ENCODE data around the gene LANCL1. TPM values are rescaled to one million over a fixed set of nuclear protein-coding genes. Genes with fewer than 3 reads are reported as not detected.

Gene LANCL1
- total RNA-seq, 1 experiment from 2014 or later: 49.9 TPM

DNA sequence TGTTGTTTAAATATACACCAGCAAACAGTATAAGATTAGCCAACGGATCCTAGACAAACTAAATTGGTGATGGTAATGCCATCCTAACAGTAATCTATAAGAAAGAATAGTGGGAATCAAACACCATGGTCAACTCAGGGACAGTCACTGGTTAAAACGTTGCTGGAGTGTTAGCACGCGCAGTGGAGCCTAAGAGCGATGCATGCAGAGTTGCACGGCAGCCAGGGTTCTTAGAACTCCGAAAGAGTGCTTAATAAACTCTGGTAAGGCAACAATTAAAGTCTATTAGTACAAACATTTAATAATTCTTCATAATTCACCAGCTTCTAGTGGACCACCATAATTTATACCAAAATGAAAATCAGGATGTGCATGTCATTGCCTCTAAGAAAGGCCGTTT is 22.2 kb downstream of the LANCL1 start:
- H3K14ac ChIP-seq (ENCODE audit: insufficient read depth, low read length): no peak overlapping the region
- H2BK12ac ChIP-seq (ENCODE audit: insufficient read length, low read depth, low read length): no peak overlapping the region
- no peak overlapping the region for H4K5ac ChIP-seq (ENCODE audit: insufficient read length, low read depth, low read length)
- H3T11ph ChIP-seq (ENCODE audit: low read length): no peak overlapping the region
- Mint-ChIP-seq H3K36me3 (ENCODE audit: insufficient read depth in 1 of 3, low read depth in 3 of 3) (peaks cover 24 to 64% (median 55%) of the 10 kb centered on the region in 3 experiments), H3K9me3 (peaks cover 7 to 11% of the 10 kb centered on the region in 2 experiments; a peak in 3 of 5 replicates), H3K4me3 (no peak overlapping the region), H3K27me3 (ENCODE audit: low read depth) (no peaks in the 10 kb centered on the region), H3K4me1 (no peaks in the 10 kb centered on the region), H3K27ac (no peak overlapping the region)
- TF ChIP-seq, protein P1, sequence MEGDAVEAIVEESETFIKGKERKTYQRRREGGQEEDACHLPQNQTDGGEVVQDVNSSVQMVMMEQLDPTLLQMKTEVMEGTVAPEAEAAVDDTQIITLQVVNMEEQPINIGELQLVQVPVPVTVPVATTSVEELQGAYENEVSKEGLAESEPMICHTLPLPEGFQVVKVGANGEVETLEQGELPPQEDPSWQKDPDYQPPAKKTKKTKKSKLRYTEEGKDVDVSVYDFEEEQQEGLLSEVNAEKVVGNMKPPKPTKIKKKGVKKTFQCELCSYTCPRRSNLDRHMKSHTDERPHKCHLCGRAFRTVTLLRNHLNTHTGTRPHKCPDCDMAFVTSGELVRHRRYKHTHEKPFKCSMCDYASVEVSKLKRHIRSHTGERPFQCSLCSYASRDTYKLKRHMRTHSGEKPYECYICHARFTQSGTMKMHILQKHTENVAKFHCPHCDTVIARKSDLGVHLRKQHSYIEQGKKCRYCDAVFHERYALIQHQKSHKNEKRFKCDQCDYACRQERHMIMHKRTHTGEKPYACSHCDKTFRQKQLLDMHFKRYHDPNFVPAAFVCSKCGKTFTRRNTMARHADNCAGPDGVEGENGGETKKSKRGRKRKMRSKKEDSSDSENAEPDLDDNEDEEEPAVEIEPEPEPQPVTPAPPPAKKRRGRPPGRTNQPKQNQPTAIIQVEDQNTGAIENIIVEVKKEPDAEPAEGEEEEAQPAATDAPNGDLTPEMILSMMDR (conservative IDR thresholded peaks at IDR 0.05): no peak
- H4K20me1 ChIP-seq (ENCODE audit: control insufficient read depth, insufficient read depth, insufficient read length): no peaks in the 10 kb centered on the region
- no peaks in the 10 kb centered on the region for H3K9me3 ChIP-seq (ENCODE audit: control insufficient read depth, low read depth, low read length)
- H2AK5ac ChIP-seq (ENCODE audit: insufficient read length, low read length): no peak overlapping the region
- H2BK120ac ChIP-seq (ENCODE audit: low read depth, low read length, poor library complexity, severe bottlenecking): no peak overlapping the region
- no peak overlapping the region for H4K8ac ChIP-seq (replicated peaks; ENCODE audit: insufficient read length, low read depth, low read length)
- no peak overlapping the region for H3K4ac ChIP-seq (ENCODE audit: low read depth, low read length)
- no peak overlapping the region for H3K18ac ChIP-seq (ENCODE audit: insufficient read length, low read depth, low read length)
- no peak overlapping the region for H2BK5ac ChIP-seq (ENCODE audit: insufficient read length, low read length)
- H2AFZ ChIP-seq (ENCODE audit: low read length): no peak overlapping the region
- H4K91ac ChIP-seq (ENCODE audit: insufficient read length, low read depth, low read length): no peak overlapping the region
- no peak overlapping the region for H3K9ac ChIP-seq (ENCODE audit: extremely low read depth, insufficient read length, low read length)
- no peaks in the 10 kb centered on the region for H3K27me3 ChIP-seq (ENCODE audit: insufficient read depth, low read length)
- H3K4me2 ChIP-seq (ENCODE audit: insufficient read depth, insufficient read length, low read length): no peak overlapping the region
- H3K56ac ChIP-seq (ENCODE audit: insufficient read length, low read depth, low read length): no peak overlapping the region
- no peak overlapping the region for H2BK20ac ChIP-seq (ENCODE audit: low read depth, low read length, poor library complexity, severe bottlenecking)
- H3K27ac ChIP-seq (ENCODE audit: insufficient read length, low read depth, low read length): no peak overlapping the region
- no peaks in the 10 kb centered on the region for H3K79me1 ChIP-seq (ENCODE audit: insufficient read depth, low read depth, low read length, poor library complexity, severe bottlenecking)
- no peaks in the 10 kb centered on the region for H3K4me1 ChIP-seq (ENCODE audit: insufficient read depth, low read length)
- H3K23ac ChIP-seq (ENCODE audit: insufficient read length, low read depth, low read length): no peak overlapping the region
- no peaks in the 10 kb centered on the region for H3K79me2 ChIP-seq (ENCODE audit: insufficient read depth, low read length)
- H2BK15ac ChIP-seq (ENCODE audit: low read depth, low read length): no peak overlapping the region
- no CpG with 5 or more reads among the region's 8 CpGs for WGBS (ENCODE audit: extremely low coverage, insufficient read length, low lambda C conversion rate)
- no peaks in the 10 kb centered on the region for H3K23me2 ChIP-seq (ENCODE audit: insufficient read length, low read depth, low read length, poor library complexity, severe bottlenecking)
- no peak for DNase-seq

Data from H9 (cell line).